NCI-H2029 (cell line): ENCODE results near the gene XPR1.

Source experiments
- DNase-seq: peaks from one replicate; lab custom pipeline; 2025; lab: John Stamatoyannopoulos, UW

Gene XPR1

GRCh38 chr1:180916771-180917170, 284.9 kb downstream of the XPR1 start:
- no peak for DNase-seq

GRCh38 chr1:180917306-180918065, 285.7 kb downstream of the XPR1 start:
- DNase-seq, result no peak

- DNase-seq, result no peak
Observed at GRCh38 chr1:180918519-180918918, 286.7 kb downstream of the XPR1 start.

GRCh38 chr1:180919183-180919700, 287.4 kb downstream of the XPR1 start:
- no peak for DNase-seq

- no peak for DNase-seq
Observed at GRCh38 chr1:180920193-180920592, 288.4 kb downstream of the XPR1 start.

GRCh38 chr1:180920702-180921101, 288.9 kb downstream of the XPR1 start:
- no peak for DNase-seq

GRCh38 chr1:180921386-180921785, 289.6 kb downstream of the XPR1 start:
- no peak for DNase-seq

GRCh38 chr1:180921891-180922630, 290.2 kb downstream of the XPR1 start:
- DNase-seq, result no peak

GRCh38 chr1:180922631-180923015, 290.8 kb downstream of the XPR1 start:
- DNase-seq, result no peak

- DNase-seq, result no peak
Observed at GRCh38 chr1:180923021-180923841, 291.4 kb downstream of the XPR1 start.

GRCh38 chr1:180923887-180924286, 292.1 kb downstream of the XPR1 start:
- no peak for DNase-seq

GRCh38 chr1:180924939-180925338, 293.1 kb downstream of the XPR1 start:
- no peak for DNase-seq

GRCh38 chr1:180925471-180926051, 293.7 kb downstream of the XPR1 start:
- DNase-seq, result no peak

- DNase-seq, result peak; percentile 16
Observed at GRCh38 chr1:180926164-180926981, 294.6 kb downstream of the XPR1 start.

- peak; percentile 44 for DNase-seq
Observed at GRCh38 chr1:180927348-180927747, 295.5 kb downstream of the XPR1 start.

- DNase-seq, result peak; percentile 19
Observed at GRCh38 chr1:180927841-180928240, 296.0 kb downstream of the XPR1 start.

GRCh38 chr1:180928331-180929230, 296.8 kb downstream of the XPR1 start:
- DNase-seq, result peak; percentile 69

GRCh38 chr1:180929389-180929788, 297.6 kb downstream of the XPR1 start:
- no peak for DNase-seq

- no peak for DNase-seq
Observed at GRCh38 chr1:180930687-180931086, 298.9 kb downstream of the XPR1 start.

- no peak for DNase-seq
Observed at GRCh38 chr1:180931529-180931928, 299.7 kb downstream of the XPR1 start.
